CD4-positive, alpha-beta T cell treated with Interleukin-1 beta for 1 hour (primary cell): ENCODE data around the gene WDFY3.

Experiments
- DNase-seq, 2 donors: peaks; one replicate each; pipeline ENCODE4 v3.0.0-alpha.2; 2020 to 2022

WDFY3 gene

DNA sequence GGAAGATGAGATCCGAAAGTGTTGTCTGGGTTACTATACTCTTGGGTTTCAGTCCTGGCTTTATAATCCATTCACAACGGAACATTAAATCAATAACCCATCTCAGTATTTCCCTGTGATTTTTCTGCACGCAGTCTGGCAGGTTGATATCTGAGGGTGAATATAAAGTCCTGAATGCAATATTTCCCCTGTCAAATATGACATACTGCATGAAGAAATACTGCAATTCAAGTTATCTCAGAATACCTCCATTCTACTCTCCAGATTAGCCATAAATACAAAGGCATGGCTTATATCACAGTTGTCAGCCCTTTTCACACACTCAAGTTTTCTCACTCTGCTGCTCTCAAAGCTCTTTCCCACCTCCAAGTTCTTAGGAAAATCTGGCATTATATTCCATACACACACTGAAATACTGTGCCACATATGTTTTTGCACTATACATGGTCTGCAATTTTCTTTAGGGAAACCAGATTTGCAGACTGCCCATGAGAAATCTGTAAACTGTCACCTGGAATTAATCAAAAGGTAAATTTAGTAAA is 64.7 kb downstream of the WDFY3 start:
- no peak for DNase-seq

- DNase-seq: no peak
These were observed 65.3 kb downstream of the WDFY3 start for GRCh38 chr4:84901173-84901572.

DNA sequence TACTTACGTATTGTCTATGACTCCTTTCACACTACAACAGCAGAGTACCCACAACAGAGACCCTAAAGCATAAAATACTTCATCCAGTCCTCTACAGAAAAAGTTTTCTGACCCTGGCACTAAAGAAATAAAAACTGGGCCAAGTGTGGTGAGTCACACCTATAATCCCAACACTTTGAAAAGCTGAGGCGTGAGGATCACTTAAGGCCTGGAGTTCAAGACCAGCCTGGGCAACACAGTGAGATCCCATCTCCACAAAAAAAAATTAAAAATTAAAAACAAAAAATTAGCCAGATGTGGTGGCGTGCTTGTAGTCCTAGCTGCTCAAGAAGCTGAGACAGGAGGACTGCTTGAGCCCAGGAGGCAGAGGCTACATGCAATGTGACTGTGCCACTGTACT is 66.9 kb downstream of the WDFY3 start:
- DNase-seq: no peak

- DNase-seq: no peak
These were observed 69.0 kb downstream of the WDFY3 start for GRCh38 chr4:84897516-84897915.

DNA sequence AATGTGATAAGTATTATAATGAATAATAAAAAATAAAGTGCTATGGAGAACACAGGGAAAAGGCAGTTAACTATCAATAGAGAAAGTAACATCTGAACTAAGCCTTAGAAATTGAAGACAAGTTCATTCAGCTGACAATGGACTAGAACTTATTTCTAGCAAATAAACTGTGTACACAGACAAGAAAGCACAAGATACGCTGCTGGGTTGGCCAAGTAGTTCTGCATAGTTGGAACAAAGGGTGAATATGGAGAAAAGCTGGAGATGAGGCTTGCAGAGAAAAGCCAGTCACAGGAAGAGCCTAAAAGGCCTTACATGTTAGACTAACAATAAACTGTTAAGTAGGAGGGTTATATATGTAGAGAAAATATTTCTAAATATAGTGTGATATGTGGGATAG is 71.2 kb downstream of the WDFY3 start:
- DNase-seq: no peak

- DNase-seq: no peak
These were observed 71.9 kb downstream of the WDFY3 start for GRCh38 chr4:84894621-84895020.

DNA sequence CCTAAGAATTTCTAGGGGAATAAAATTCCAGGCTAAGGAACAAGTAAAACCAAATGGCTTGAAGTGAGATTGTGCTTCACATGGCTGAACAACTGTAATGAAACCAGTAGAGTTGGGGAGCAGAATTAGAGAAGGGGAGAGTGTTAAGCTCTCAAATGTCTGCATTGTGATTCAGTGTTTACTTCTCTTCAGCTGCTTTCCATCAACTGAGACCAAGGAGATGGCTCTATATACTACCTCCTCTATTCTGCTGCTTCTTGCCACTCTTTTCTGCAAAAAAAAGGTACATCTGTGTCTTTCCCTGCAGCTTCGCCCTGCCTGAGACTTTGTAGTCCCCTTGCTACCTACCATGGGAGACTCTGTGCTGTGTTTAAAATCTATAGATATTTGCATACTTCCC is 73.5 kb downstream of the WDFY3 start:
- DNase-seq: no peak

DNA sequence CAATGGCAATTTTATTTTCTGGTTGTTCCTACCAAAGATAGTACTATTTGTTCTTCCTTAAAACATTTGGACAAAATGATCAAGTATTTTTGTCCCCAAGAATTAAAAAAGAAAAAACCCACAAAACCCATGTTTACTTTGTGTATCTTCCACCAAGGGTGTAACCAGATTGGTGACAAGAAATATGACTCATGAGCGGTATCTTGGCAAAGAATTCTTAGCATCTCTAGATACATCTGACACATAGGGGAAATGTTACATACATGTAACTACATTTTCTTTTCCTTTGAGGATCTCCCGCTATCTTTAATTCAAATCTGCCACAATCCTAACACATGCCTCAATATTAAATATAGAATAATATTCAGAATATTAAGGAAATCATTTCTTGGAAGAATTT is 78.7 kb downstream of the WDFY3 start:
- DNase-seq: no peak

- DNase-seq: no peak
These were observed 86.8 kb downstream of the WDFY3 start for GRCh38 chr4:84879651-84880200.

- no peak for DNase-seq
These were observed 87.9 kb downstream of the WDFY3 start for GRCh38 chr4:84878546-84878945.

DNA sequence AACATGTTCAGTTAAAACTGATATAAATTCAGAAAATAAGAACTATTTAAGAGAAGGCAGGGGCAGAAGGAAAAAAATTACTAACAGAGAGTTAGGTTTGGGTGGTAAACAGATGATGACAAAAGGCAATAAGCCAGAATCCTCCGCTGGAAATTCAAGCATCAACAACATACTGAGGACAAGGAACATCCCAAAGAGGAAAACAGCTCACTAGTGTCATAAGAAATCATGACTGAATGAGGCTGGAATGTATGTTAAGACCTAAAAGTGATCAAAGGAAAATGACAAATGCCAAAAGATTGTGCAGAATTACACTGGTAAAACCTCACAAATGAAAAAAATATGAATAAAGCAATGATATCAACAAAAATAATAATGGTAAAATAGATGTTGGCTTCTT is 88.4 kb downstream of the WDFY3 start:
- no peak for DNase-seq

GRCh38 chr4:84877051-84877833 is 89.2 kb downstream of the WDFY3 start:
- DNase-seq: no peak

DNA sequence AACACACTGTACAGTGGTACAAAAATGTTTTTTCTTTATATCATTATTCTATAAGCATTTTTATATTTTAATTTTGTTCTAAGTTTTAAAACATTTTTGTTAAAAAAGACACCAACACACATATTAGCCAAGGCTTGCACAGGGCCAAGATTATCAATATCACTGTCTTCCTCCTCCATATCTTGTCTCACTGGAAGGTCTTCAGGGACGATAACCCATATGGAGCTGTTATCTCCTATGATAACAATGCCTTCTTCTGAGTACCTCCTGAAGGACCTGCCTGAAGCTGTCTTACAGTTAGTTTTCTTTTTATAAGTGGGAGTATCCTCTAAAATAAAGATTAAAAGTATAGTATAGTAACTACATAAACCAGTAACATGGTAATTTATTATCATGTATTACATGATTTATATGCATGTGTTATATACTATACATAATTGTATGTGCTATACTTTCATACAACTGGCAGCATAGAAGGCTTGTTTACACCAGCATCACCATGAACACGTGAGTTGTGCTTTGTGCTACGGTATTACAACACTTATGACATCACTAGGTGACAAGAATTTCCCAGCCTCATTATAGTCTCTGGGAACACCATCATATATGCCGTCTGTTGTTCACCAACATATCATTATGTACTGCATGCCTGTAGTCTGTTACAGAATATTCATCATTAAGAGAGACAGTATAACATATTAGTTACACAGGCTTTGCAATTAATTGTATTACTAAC is 90.7 kb downstream of the WDFY3 start:
- DNase-seq: no peak

- DNase-seq: no peak
These were observed 91.9 kb downstream of the WDFY3 start for GRCh38 chr4:84874619-84875018.

DNA sequence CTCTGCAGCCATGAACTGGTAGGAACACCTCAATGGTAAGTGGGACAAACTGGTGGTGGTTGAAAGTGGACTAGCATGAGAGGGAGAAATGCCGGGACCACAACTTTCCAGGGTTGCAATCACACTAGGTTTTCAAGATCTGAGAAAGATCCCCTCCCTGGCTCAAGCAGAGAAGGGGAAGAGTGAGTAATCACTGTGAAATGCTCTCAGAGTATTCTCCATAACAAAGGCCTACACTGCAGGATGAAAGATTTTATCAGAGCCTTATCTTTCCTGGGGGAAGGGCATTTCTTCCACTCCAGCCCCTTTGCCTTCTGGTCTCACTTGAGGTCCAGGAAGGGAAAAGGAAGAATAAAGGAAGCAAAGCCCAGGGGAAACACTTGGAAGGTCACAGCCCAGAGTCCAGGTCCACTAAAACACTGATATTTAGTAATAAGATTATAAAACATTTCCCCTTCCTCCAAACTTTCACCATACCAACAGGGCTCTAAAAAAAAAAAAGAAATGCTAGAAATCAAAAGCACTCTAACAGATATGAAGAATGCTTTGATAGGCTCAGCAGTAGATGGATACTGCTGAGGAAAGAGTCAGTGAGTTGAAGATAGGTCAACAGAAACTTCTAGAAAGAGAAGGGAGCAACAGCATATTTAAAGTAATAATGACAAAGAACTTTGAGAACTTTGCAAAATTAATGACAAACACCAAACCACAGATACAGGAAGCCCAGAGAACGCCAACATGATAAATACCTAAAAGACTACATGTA is 95.9 kb downstream of the WDFY3 start:
- DNase-seq: no peak

GRCh38 chr4:84866295-84866694 is 100.2 kb downstream of the WDFY3 start:
- DNase-seq: no peak

GRCh38 chr4:84865600-84865999 is 100.9 kb downstream of the WDFY3 start:
- no peak for DNase-seq

DNA sequence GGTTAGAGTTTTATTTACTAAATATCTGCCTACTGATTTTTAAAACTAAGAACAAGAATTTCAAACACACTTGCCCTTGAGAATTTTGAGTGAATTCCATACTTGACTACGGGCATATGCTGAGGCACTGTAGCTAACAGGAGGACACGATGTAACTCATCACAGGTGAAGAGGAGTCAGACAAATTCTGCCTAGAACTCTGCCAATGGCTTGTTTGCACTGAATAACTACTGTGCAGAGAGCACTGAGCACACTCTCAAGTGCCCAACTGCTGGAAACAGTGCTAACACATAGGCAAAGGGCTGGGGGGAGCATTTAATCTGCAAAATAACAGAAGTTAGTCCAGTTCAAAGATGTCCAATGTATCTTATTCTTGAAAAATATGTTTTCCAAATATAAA is 104.4 kb downstream of the WDFY3 start:
- DNase-seq: no peak

- DNase-seq: no peak
These were observed 109.2 kb downstream of the WDFY3 start for GRCh38 chr4:84857296-84857695.

- DNase-seq: no peak
These were observed 109.9 kb downstream of the WDFY3 start for GRCh38 chr4:84856468-84857049.

- no peak for DNase-seq
These were observed 110.7 kb downstream of the WDFY3 start for GRCh38 chr4:84855774-84856173.

- DNase-seq: no peak
These were observed 114.4 kb downstream of the WDFY3 start for GRCh38 chr4:84852081-84852480.
